Skin epidermis (tissue), 12 donors: ENCODE results near the gene RCVRN.

ENCODE experiments used
- H3K27ac ChIP-seq, 21 experiments: fragments of 200-600 bp; sonication (generic) in 11 of 21; one replicate each; pipeline ENCODE4 v1.5.0; 2020; ENCODE audit warnings: mild to moderate bottlenecking in 3 of 21, inconsistent platforms in 2 of 21, moderate library complexity in 2 of 21
- H3K4me3 ChIP-seq, 7 experiments: fragments of 200-600 bp; sonication (generic) in 2 of 7; one replicate each; pipeline ENCODE4 v1.5.0; 2020; ENCODE audit warnings: inconsistent platforms in 2 of 7, mild to moderate bottlenecking in 2 of 7, moderate library complexity in 1 of 7

The RCVRN gene

GRCh38 chr17:9900784-9901183 is 4.3 kb downstream of the RCVRN start:
- H3K27ac ChIP-seq = peak overlapping the region in 11 of 21 experiments; percentile 1 to 90 (median 41)

GRCh38 chr17:9900044-9900594 is 5.0 kb downstream of the RCVRN start:
- Histone ChIP-seq H3K4me3 (no peak overlapping the region), H3K27ac (peak overlapping the region in 7 of 21 experiments; percentile 40 to 77 (median 67))

More at GRCh38 chr17:9900784-9901183, 4.3 kb downstream of the RCVRN start:
- H3K4me3 ChIP-seq = no peak overlapping the region

- Histone ChIP-seq H3K27ac (peak overlapping the region in 3 of 21 experiments; percentile 70 to 77 (median 71)), H3K4me3 (no peak overlapping the region)
Measured at GRCh38 chr17:9899280-9900043, 5.6 kb downstream of the RCVRN start.

- H3K27ac ChIP-seq = no peak overlapping the region
- H3K4me3 ChIP-seq = no peak overlapping the region
Measured at GRCh38 chr17:9898812-9899211, 6.3 kb downstream of the RCVRN start.

GRCh38 chr17:9897372-9897968 is 7.6 kb downstream of the RCVRN start:
- H3K27ac ChIP-seq = no peak overlapping the region

GRCh38 chr17:9895923-9896322 is 9.1 kb downstream of the RCVRN start:
- Histone ChIP-seq H3K27ac (no peak overlapping the region), H3K4me3 (no peak overlapping the region)

More at GRCh38 chr17:9897372-9897968, 7.6 kb downstream of the RCVRN start:
- H3K4me3 ChIP-seq = no peak overlapping the region

GRCh38 chr17:9894231-9894630 is 10.8 kb downstream of the RCVRN start:
- Histone ChIP-seq H3K4me3 (no peak overlapping the region), H3K27ac (no peak overlapping the region)

GRCh38 chr17:9893411-9894012 is 11.6 kb downstream of the RCVRN start:
- no peak overlapping the region for H3K27ac ChIP-seq
- no peak overlapping the region for H3K4me3 ChIP-seq

GRCh38 chr17:9890124-9890523 is 14.9 kb downstream of the RCVRN start:
- Histone ChIP-seq H3K27ac (no peak overlapping the region), H3K4me3 (no peak overlapping the region)

- Histone ChIP-seq H3K27ac (no peak overlapping the region), H3K4me3 (no peak overlapping the region)
Measured at GRCh38 chr17:9887508-9887907, 17.6 kb downstream of the RCVRN start.

- Histone ChIP-seq H3K4me3 (no peak overlapping the region), H3K27ac (no peak overlapping the region)
Measured at GRCh38 chr17:9886141-9886930, 18.7 kb downstream of the RCVRN start.

GRCh38 chr17:9883451-9883850 is 21.6 kb downstream of the RCVRN start:
- Histone ChIP-seq H3K4me3 (no peak overlapping the region), H3K27ac (no peak overlapping the region)

- H3K4me3 ChIP-seq = no peak overlapping the region
- H3K27ac ChIP-seq = no peak overlapping the region
Measured at GRCh38 chr17:9880582-9880999, 24.5 kb downstream of the RCVRN start.

- no peak overlapping the region for H3K4me3 ChIP-seq
- H3K27ac ChIP-seq = no peak overlapping the region
Measured at GRCh38 chr17:9878786-9879525, 26.1 kb downstream of the RCVRN start.

GRCh38 chr17:9878356-9878755 is 26.7 kb downstream of the RCVRN start:
- H3K27ac ChIP-seq = no peak overlapping the region
- no peak overlapping the region for H3K4me3 ChIP-seq

- Histone ChIP-seq H3K27ac (no peak overlapping the region), H3K4me3 (no peak overlapping the region)
Measured at GRCh38 chr17:9875441-9875840, 29.6 kb downstream of the RCVRN start.

GRCh38 chr17:9874722-9875121 is 30.3 kb downstream of the RCVRN start:
- no peak overlapping the region for H3K27ac ChIP-seq

GRCh38 chr17:9872852-9873251 is 32.2 kb downstream of the RCVRN start:
- Histone ChIP-seq H3K27ac (no peak overlapping the region), H3K4me3 (no peak overlapping the region)

More at GRCh38 chr17:9874722-9875121, 30.3 kb downstream of the RCVRN start:
- H3K4me3 ChIP-seq = no peak overlapping the region

- H3K27ac ChIP-seq = no peak overlapping the region
- H3K4me3 ChIP-seq = no peak overlapping the region
Measured at GRCh38 chr17:9868552-9868951, 36.5 kb downstream of the RCVRN start.
